Neural progenitor cell (in vitro differentiated cells): ENCODE results near the gene ITGAX. TPM values are rescaled to one million over a fixed set of nuclear protein-coding genes. Genes with fewer than 3 reads are reported as not detected.
"Not testable (repeated sequence)": the region's sequence is repeated elsewhere in the genome, so short reads cannot be mapped to it uniquely, and the experiment has no call there.

Experiments used
- DNase-seq: peaks from one replicate; pipeline ENCODE4 v3.0.0-alpha.2; 2016; ENCODE audit warnings: low spot score
- H2AFZ ChIP-seq: fragments of 200-600 bp; sonication (generic); replicated peaks from 2 replicates; pipeline ENCODE4 v1.6.1; 2016; ENCODE audit warnings: antibody characterized with exemption
- H3F3A ChIP-seq: fragments of 200-600 bp; sonication (generic); 2 replicates; pipeline ENCODE4 v1.6.1; 2016; ENCODE audit warnings: antibody characterized with exemption, low read depth
- H3K27ac ChIP-seq: fragments of 200-600 bp; sonication (generic); 2 replicates; pipeline ENCODE4 v1.5.1; 2016; ENCODE audit warnings: mild to moderate bottlenecking
- H3K27me3 ChIP-seq: fragments of 200-600 bp; sonication (generic); 2 replicates; pipeline ENCODE4 v1.6.1; 2016; ENCODE audit warnings: mild to moderate bottlenecking, moderate library complexity
- H3K36me3 ChIP-seq: fragments of 200-600 bp; sonication (generic); 2 replicates; pipeline ENCODE4 v1.5.1; 2016
- H3K4me1 ChIP-seq: fragments of 200-600 bp; sonication (generic); 2 replicates; pipeline ENCODE4 v1.6.1; 2016; ENCODE audit warnings: mixed run types
- H3K4me2 ChIP-seq: fragments of 200-600 bp; sonication (generic); 2 replicates; pipeline ENCODE4 v1.6.1; 2016
- H3K4me3 ChIP-seq: fragments of 200-600 bp; sonication (generic); 2 replicates; pipeline ENCODE4 v1.5.1; 2016
- H3K79me2 ChIP-seq: fragments of 200-600 bp; sonication (generic); 2 replicates; pipeline ENCODE4 v1.6.1; 2016; ENCODE audit warnings: low read depth
- H3K9ac ChIP-seq: fragments of 200-600 bp; sonication (generic); 2 replicates; pipeline ENCODE4 v1.6.1; 2016
- H3K9me3 ChIP-seq: fragments of 200-600 bp; sonication (generic); 2 replicates; pipeline ENCODE4 v1.5.1; 2016; ENCODE audit warnings: low read depth
- H4K20me1 ChIP-seq: fragments of 200-600 bp; sonication (generic); 2 replicates; pipeline ENCODE4 v1.6.1; 2016; ENCODE audit warnings: low read depth
- H3K27ac Mint-ChIP-seq: 3 replicates; pipeline ENCODE4 v1.8.0; 2021; ENCODE audit warnings: mixed read lengths
- H3K27me3 Mint-ChIP-seq: 2 replicates; pipeline ENCODE4 v1.8.0; 2022; ENCODE audit warnings: low read depth, mild to moderate bottlenecking, inconsistent platforms, moderate library complexity, mixed read lengths; ENCODE audit not compliant: insufficient read depth
- H3K36me3 Mint-ChIP-seq: 3 replicates; pipeline ENCODE4 v1.8.0; 2021; ENCODE audit warnings: mixed read lengths
- H3K4me1 Mint-ChIP-seq: 3 replicates; pipeline ENCODE4 v1.8.0; 2021; ENCODE audit warnings: mixed read lengths
- H3K4me3 Mint-ChIP-seq: 3 replicates; pipeline ENCODE4 v1.8.0; 2021; ENCODE audit warnings: mild to moderate bottlenecking, moderate library complexity, mixed read lengths
- H3K9me3 Mint-ChIP-seq: 3 replicates; pipeline ENCODE4 v1.8.0; 2020; ENCODE audit warnings: mixed read lengths
- CTCF ChIP-seq: fragments of 200-600 bp; sonication (generic); IDR thresholded peaks from 2 replicates; pipeline ENCODE4 v1.5.1; 2017; ENCODE audit warnings: antibody characterized with exemption, mild to moderate bottlenecking
- EZH2 ChIP-seq: fragments of 200-600 bp; sonication (generic); IDR thresholded peaks from 2 replicates; pipeline ENCODE4 v1.6.1; 2017; ENCODE audit warnings: antibody characterized with exemption, mild to moderate bottlenecking, moderate library complexity
- EZH2phosphoT487 ChIP-seq: fragments of 200-600 bp; sonication (generic); IDR thresholded peaks from 2 replicates; pipeline ENCODE4 v1.6.1; 2017; ENCODE audit warnings: antibody characterized with exemption
- total RNA-seq: library from RNA; depleted of rRNA; stranded (reverse); fragments of >200 nt; gene quantifications from 2 replicates; pipeline ENCODE4 v1.2.3, GENCODE V29; 2015; ENCODE audit warnings: low replicate concordance

ITGAX gene
- total RNA-seq, 1 donor from 2014 or later, result not detected

GRCh38 chr16:31414706-31415105 is 59.7 kb downstream of the ITGAX start:
- H3K9ac ChIP-seq, result no peak overlapping the region
- Mint-ChIP-seq H3K27ac (no peak overlapping the region), H3K9me3 (peaks cover 9% of the 10 kb centered on the region), H3K36me3 (no peaks in the 10 kb centered on the region), H3K27me3 (peaks cover 2% of the 10 kb centered on the region), H3K4me3 (no peak overlapping the region), H3K4me1 (no peaks in the 10 kb centered on the region)
- no peak overlapping the region for H3K4me3 ChIP-seq
- TF ChIP-seq EZH2phosphoT487 (no peak), CTCF (no peak), EZH2 (no peak)
- H3K27me3 ChIP-seq, result no peaks in the 10 kb centered on the region
- no peaks in the 10 kb centered on the region for H3F3A ChIP-seq
- no peak overlapping the region for H3K27ac ChIP-seq
- no peak overlapping the region for H3K4me2 ChIP-seq
- DNase-seq, result no peak
- no peaks in the 10 kb centered on the region for H3K9me3 ChIP-seq
- H4K20me1 ChIP-seq, result no peaks in the 10 kb centered on the region
- no peaks in the 10 kb centered on the region for H3K4me1 ChIP-seq
- H3K36me3 ChIP-seq, result no peaks in the 10 kb centered on the region
- H2AFZ ChIP-seq, result no peak overlapping the region
- H3K79me2 ChIP-seq, result no peaks in the 10 kb centered on the region

GRCh38 chr16:31416371-31416770 is 61.4 kb downstream of the ITGAX start:
- peaks cover 2% of the 10 kb centered on the region for H3K27me3 Mint-ChIP-seq
- TF ChIP-seq CTCF, result no peak
- no peak for TF ChIP-seq EZH2
- no peak for TF ChIP-seq EZH2phosphoT487
- no peak overlapping the region for H3K4me3 ChIP-seq

GRCh38 chr16:31417036-31417435 is 62.1 kb downstream of the ITGAX start:
- H3K27me3 Mint-ChIP-seq, H3K27ac ChIP-seq, DNase-seq, H3K4me3 Mint-ChIP-seq, H3K9me3 Mint-ChIP-seq, H4K20me1 ChIP-seq, H3K4me2 ChIP-seq, H3K36me3 ChIP-seq, H3K9ac ChIP-seq, H3K36me3 Mint-ChIP-seq, H3K4me1 Mint-ChIP-seq, H3K4me1 ChIP-seq, H3K4me3 ChIP-seq, H3K9me3 ChIP-seq, H2AFZ ChIP-seq, H3K27ac Mint-ChIP-seq, H3K27me3 ChIP-seq, H3F3A ChIP-seq, H3K79me2 ChIP-seq: not testable (repeated sequence)

More at GRCh38 chr16:31416371-31416770, 61.4 kb downstream of the ITGAX start:
- H3K9me3 Mint-ChIP-seq, result peaks cover 9% of the 10 kb centered on the region
- H3K27ac Mint-ChIP-seq, result no peak overlapping the region
- no peaks in the 10 kb centered on the region for H4K20me1 ChIP-seq
- no peaks in the 10 kb centered on the region for H3K36me3 Mint-ChIP-seq
- no peaks in the 10 kb centered on the region for H3K27me3 ChIP-seq
- H3K36me3 ChIP-seq, result no peaks in the 10 kb centered on the region
- H3K4me1 ChIP-seq, result no peaks in the 10 kb centered on the region
- no peak overlapping the region for H3K9ac ChIP-seq
- H3F3A ChIP-seq, result no peaks in the 10 kb centered on the region
- no peaks in the 10 kb centered on the region for H3K9me3 ChIP-seq
- no peak overlapping the region for H3K4me3 Mint-ChIP-seq
- H3K79me2 ChIP-seq, result no peaks in the 10 kb centered on the region
- no peak overlapping the region for H2AFZ ChIP-seq
- no peak overlapping the region for H3K27ac ChIP-seq
- no peak for DNase-seq
- H3K4me2 ChIP-seq, result no peak overlapping the region
- H3K4me1 Mint-ChIP-seq, result no peaks in the 10 kb centered on the region

- no peak overlapping the region for H3K27ac ChIP-seq
- TF ChIP-seq EZH2phosphoT487, result no peak
- no peak for TF ChIP-seq EZH2
- TF ChIP-seq CTCF, result no peak
- peaks cover 3% of the 10 kb centered on the region for H3K27me3 Mint-ChIP-seq
Observed at GRCh38 chr16:31417916-31418315, 62.9 kb downstream of the ITGAX start.

More at GRCh38 chr16:31417916-31418315, 62.9 kb downstream of the ITGAX start:
- H3K4me1 Mint-ChIP-seq, result no peaks in the 10 kb centered on the region
- H3K4me1 ChIP-seq, result no peaks in the 10 kb centered on the region
- peaks cover 9% of the 10 kb centered on the region for H3K9me3 Mint-ChIP-seq
- no peak overlapping the region for H3K4me2 ChIP-seq
- no peaks in the 10 kb centered on the region for H3K27me3 ChIP-seq
- no peak overlapping the region for H2AFZ ChIP-seq
- no peaks in the 10 kb centered on the region for H3F3A ChIP-seq
- H3K4me3 Mint-ChIP-seq, result peak overlapping the region; percentile 52
- H4K20me1 ChIP-seq, result no peaks in the 10 kb centered on the region
- H3K27ac Mint-ChIP-seq, result no peak overlapping the region
- H3K9ac ChIP-seq, result no peak overlapping the region
- no peak for DNase-seq
- no peaks in the 10 kb centered on the region for H3K36me3 ChIP-seq
- no peaks in the 10 kb centered on the region for H3K79me2 ChIP-seq
- H3K36me3 Mint-ChIP-seq, result no peaks in the 10 kb centered on the region
- no peaks in the 10 kb centered on the region for H3K9me3 ChIP-seq
- no peak overlapping the region for H3K4me3 ChIP-seq
